Type B pancreatic cell (in vitro differentiated cells): ENCODE results near the gene SEPTIN1. TPM values are rescaled to one million over a fixed set of nuclear protein-coding genes. Genes with fewer than 3 reads are reported as not detected.

ENCODE experiments used
- DNase-seq: peaks from one replicate; pipeline ENCODE4 v3.0.0; 2021; ENCODE audit warnings: mixed read lengths; ENCODE audit not compliant: unreplicated experiment; ENCODE audit errors: extremely low spot score
- H3K27ac Mint-ChIP-seq: 2 replicates; pipeline ENCODE4 v1.8.0; 2021; ENCODE audit warnings: mild to moderate bottlenecking, mixed read lengths
- H3K27me3 Mint-ChIP-seq: 2 replicates; pipeline ENCODE4 v1.8.0; 2021; ENCODE audit warnings: mixed read lengths
- H3K36me3 Mint-ChIP-seq: 2 replicates; pipeline ENCODE4 v1.8.0; 2021; ENCODE audit warnings: mixed read lengths
- H3K4me1 Mint-ChIP-seq: one replicate; pipeline ENCODE4 v1.8.0; 2021; ENCODE audit warnings: mixed read lengths; ENCODE audit not compliant: unreplicated experiment
- H3K4me3 Mint-ChIP-seq: 2 replicates; pipeline ENCODE4 v1.8.0; 2021; ENCODE audit warnings: mild to moderate bottlenecking, mixed read lengths
- H3K9me3 Mint-ChIP-seq: 2 replicates; pipeline ENCODE4 v1.8.0; 2021; ENCODE audit warnings: mixed read lengths
- total RNA-seq: library from RNA; stranded (reverse); gene quantifications from 2 replicates; pipeline ENCODE4 v1.2.1, GENCODE V29; 2021; ENCODE audit warnings: low replicate concordance
- TF ChIP-seq, protein P1 (sequence below): fragments of 200-600 bp; sonication (generic); conservative IDR thresholded peaks from 2 replicates; pipeline ENCODE4 v1.5.0; 2021; ENCODE audit warnings: antibody characterized with exemption, mild to moderate bottlenecking

The SEPTIN1 gene
- total RNA-seq, 1 donor from 2014 or later = 2.3 TPM

DNA sequence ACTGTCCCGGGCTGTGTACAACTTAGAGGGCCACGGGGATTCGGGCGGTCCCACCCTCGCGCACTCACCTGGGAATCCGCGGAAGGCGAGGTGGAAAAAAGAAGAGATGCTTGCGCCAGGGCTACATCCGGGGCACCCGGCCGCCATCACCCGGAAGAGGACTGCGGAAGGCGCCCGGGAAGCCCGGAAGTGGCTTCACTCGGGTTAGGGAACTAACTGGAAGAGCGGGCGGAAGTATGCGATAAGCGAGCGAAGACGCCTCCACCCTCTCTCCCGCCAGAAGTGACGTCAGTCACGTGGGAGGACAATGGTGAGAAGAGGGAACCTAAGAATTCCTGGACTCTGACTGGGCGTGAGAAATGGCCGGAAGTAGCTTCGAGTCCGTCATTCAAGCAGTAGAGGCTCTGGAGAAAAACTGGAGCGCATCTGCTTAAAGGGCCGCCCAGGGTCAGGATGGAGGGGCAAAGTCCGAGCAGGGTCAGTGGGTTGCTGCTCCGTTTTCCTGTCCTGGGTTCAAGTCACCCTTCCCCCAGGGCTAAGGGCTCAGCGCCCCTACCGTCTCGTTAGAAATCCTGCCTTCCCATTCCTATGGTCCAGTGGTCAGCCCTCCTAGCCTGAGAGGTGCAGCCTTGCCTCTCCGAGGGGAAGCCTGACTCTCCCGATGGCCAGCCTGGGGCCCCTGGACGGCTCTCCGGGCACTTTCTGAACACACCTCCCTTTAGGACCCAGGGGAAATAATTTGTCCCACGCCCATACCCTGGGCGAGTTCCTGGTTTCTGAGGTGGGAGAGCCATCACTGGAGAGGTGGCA, 27.0 kb downstream of the SEPTIN1 start, which contains the start of gene CD2BP2:
Gene CD2BP2 (minus strand): TSS at position 165 of the 810 bp plus-strand sequence. CDS start 627 bp downstream, outside the sequence.
- Mint-ChIP-seq H3K4me3 (peak within 1 kb of the TSS; percentile 94), H3K36me3 (peaks cover 7% of the 10 kb centered on the region), H3K27ac (peak within 1 kb of the TSS; percentile 99), H3K27me3 (no peaks in the 10 kb centered on the region), H3K4me1 (peaks cover 11% of the 10 kb centered on the region), H3K9me3 (no peaks in the 10 kb centered on the region)
- TF ChIP-seq, protein P1, sequence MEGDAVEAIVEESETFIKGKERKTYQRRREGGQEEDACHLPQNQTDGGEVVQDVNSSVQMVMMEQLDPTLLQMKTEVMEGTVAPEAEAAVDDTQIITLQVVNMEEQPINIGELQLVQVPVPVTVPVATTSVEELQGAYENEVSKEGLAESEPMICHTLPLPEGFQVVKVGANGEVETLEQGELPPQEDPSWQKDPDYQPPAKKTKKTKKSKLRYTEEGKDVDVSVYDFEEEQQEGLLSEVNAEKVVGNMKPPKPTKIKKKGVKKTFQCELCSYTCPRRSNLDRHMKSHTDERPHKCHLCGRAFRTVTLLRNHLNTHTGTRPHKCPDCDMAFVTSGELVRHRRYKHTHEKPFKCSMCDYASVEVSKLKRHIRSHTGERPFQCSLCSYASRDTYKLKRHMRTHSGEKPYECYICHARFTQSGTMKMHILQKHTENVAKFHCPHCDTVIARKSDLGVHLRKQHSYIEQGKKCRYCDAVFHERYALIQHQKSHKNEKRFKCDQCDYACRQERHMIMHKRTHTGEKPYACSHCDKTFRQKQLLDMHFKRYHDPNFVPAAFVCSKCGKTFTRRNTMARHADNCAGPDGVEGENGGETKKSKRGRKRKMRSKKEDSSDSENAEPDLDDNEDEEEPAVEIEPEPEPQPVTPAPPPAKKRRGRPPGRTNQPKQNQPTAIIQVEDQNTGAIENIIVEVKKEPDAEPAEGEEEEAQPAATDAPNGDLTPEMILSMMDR = peak; percentile 32
- DNase-seq = peak; percentile 93

DNA sequence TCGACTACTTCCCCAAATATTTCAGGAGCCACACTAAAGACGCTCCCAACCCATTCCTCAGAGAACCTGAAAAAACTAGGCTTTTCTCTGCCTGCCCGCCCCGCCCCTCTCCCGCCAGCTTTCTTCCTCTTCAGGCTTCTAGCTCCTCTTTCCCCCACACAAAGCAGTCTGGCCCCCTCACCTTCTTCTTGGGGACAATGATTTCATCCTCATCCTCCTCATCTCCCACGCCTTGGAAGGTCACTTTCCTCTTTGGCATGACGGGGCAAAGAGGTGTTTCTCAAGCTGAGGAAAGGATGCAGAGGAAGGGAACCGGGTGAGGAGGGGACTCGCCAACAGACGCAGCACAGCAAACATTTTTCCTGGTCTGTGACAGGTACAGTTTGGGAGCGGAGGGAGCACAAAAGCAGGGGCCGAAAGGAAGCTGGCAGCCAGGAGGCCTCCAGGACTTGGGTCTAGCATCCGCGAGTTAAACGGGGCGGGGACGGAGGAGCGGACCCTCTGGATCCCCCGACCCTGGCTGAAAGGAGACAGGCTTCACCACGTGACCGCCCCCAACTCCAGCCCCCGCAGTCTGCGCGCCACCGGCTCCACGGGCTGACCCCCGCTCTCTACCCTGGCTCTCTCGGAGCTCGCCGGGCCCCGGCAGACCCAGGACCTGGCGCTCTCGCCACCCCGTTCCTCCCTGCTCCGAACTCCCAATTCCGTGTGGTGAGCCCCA, 27.8 kb downstream of the SEPTIN1 start:
- peak overlapping the region; percentile 99 for H3K27ac Mint-ChIP-seq
- no peaks in the 10 kb centered on the region for H3K9me3 Mint-ChIP-seq

DNA sequence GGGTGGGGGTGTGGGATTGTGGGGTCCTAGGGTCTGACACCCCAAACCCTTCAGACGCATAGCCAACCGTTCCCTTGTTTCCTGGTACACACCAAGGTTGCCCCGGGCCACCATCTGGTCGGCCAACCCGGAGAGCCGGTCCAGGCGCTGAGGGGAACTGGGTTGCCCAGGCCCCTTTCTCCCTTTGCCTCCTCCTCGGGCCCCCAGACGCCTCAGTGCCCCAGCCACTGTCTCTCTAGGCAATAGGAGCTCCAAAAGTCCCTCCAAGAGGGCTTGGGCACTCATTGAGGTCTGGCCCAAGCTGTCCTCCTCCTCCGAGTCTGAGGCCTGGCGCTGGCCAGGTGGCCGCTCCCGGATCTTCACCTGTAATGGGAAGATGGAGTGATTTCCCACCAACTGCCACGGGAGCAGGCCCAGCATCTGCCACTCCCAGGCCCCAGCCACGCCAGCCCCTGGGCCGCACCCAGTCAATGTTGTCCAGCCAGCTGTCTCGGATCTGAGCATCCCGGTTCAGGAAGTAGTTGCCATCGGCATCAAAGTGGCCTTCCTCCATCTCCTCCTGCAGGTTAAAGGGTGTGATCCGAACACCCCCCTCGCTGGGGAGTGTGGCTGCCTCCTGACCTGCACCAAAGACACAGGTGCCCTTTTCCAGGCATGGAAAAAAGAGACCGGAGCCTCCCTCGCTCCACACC, 28.8 kb downstream of the SEPTIN1 start:
- H3K4me3 Mint-ChIP-seq = peak overlapping the region; percentile 94
- H3K27me3 Mint-ChIP-seq = no peaks in the 10 kb centered on the region
- no peaks in the 10 kb centered on the region for H3K9me3 Mint-ChIP-seq
- H3K27ac Mint-ChIP-seq = no peak overlapping the region
- DNase-seq = no peak
- peaks cover 11% of the 10 kb centered on the region for H3K36me3 Mint-ChIP-seq
- TF ChIP-seq, protein P1 = no peak
- H3K4me1 Mint-ChIP-seq = peaks cover 11% of the 10 kb centered on the region

More for the DNA sequence above, 27.8 kb downstream of the SEPTIN1 start:
- no peaks in the 10 kb centered on the region for H3K27me3 Mint-ChIP-seq
- DNase-seq = no peak
- peak overlapping the region; percentile 94 for H3K4me3 Mint-ChIP-seq
- TF ChIP-seq, protein P1 = no peak
- peaks cover 11% of the 10 kb centered on the region for H3K4me1 Mint-ChIP-seq
- H3K36me3 Mint-ChIP-seq = peaks cover 10% of the 10 kb centered on the region

DNA sequence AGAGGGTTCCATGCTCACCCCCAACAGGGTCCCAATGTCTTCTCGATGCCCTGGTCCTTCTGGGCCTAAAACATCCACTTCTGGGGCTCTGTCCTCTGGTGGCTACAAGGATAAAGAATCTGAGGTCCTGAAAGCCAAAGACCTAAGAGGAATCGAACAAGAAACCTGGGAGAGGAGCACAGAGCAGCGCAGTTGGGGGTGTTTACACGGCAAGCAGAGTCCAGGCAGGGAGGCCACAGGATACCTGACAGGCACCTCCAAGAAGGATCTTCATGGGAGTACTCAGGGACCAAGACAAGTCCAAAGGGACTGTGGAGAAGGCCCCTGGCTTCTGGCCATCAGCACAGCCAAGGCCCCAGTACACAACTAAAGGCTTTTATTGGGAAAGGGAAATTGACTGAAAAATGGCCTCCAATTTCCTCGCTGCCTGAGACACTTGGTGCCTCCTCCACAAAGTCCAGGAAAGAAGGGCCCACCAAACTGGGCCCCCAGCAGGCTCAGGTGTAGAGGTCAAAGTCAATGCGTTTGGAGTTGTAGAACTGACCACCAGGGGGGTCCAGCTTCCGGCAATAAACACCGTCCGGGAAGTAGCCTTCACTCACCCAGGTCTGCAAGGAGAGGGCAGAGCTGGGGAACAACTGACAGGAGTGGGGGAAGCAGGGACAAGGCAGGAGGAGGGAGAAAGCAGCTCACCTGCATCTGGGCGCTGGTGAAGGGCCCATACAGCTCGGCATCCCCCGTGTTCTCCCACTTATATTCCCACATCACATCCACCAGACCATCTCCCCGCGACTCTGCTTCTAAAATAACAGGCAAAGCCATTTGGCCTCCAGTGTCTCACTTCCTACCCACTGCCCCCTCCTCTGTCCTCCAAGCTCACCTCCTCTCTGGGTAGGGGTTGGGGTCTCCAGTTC, 29.6 kb downstream of the SEPTIN1 start:
- peak overlapping the region; percentile 61 for H3K27ac Mint-ChIP-seq
- peak overlapping the region; percentile 65 for H3K4me3 Mint-ChIP-seq
- TF ChIP-seq, protein P1 = peak; percentile 63
- no peaks in the 10 kb centered on the region for H3K27me3 Mint-ChIP-seq
- DNase-seq = no peak
- peaks cover 11% of the 10 kb centered on the region for H3K36me3 Mint-ChIP-seq
- H3K9me3 Mint-ChIP-seq = no peaks in the 10 kb centered on the region
- peaks cover 11% of the 10 kb centered on the region for H3K4me1 Mint-ChIP-seq
